Tracheal epithelial cell (primary cell): ENCODE data around the gene ZNF239. TPM values are rescaled to one million over a fixed set of nuclear protein-coding genes. Genes with fewer than 3 reads are reported as not detected.

Experiments
- total RNA-seq: library from RNA; depleted of rRNA; stranded (reverse); fragments of >200 nt; gene quantifications from 2 replicates; pipeline ENCODE4 v1.2.1, GENCODE V29; 2014

ZNF239 gene
- 1.2 and 1.9 TPM in 2 replicates for total RNA-seq

DNA sequence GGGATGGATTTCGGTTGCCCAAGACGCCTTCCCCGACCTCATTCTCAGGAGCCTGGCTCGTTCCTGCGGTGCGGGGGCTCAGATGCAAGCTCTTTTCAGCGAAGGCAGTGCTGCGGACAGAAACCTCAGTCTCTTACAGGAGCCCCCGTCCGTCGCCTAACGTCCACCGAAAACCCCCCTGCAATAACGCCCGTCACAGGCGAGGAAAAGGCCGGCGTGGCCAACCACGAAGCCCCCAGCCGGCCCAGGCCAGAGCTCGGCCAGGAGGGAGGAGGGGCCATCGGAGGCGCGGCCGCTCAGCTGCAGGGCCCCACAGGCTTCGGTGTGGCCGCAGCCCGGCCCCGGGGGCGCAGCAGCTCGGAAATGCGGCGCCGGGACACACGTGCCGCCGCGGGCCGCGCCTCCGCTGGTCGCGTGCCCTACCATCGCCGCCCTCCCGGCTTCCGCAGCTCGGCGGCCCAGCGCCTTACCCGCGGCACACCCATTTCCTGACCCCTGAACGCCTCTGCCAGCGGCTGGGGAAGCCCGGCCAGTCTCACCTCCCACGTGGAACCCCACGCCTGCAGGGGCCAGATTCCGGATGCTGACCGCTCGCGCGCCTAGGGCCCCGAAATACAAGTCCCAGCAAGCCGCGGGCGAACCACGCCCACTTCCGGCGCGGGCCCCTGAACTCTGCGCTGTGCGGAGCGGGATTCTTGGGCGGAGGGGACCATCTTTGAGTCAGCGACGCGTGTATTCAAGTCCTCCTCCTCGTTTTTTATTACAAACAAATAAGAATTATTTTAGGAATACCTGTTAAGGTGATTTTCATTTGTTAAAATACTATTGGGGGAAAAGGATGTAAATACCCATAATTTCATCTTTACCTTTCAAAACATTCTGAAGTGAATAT, at the start of gene ZNF239:
TSS of gene ZNF239 (minus strand) at position 616 of the 892 bp plus-strand sequence. CDS start 16,537 bp downstream, outside the sequence.

DNA sequence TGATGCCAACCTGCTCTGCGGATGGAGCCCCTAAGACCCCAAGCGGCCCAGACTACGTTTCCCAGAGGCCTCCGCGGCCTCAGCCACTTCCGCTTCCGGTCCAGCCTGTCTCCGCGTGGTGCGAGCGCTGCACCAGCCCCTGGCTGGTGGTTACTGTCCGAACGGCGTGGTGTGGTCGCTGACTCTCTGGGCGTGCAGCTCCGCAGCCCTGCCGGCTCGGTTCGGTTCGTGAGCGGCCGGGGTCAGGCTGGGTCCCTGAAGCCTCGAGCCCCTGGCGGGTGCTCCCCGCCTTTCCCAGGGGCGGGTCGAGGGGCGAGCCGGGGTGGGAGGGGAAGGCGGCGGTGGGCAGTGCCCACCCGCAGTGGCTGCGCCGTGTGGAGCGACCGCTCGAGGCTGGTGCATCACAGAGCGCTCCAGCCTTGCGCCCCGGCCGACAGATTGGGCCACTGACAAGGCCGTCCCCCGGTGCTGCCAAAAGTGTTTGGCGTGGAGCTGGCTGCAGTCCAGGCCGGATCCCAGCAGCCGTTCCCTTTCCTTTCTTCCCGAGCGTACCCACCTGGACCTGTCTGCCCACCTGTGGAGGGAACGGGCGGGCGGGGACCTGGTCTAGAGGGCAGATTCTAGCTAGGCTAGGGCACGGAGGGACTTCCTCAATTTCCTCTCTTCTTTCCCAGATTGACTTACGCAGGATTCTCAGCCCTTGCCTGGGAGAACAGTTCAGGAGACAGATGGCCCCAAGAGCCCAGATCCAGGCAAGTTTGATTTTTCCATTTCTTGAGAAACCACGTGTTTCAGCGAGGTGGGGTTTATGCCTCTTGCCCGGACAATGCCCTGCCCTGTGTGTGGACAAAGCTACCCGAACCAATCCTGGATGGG, 32.1 kb upstream of the ZNF239 start, which contains the start of gene ZNF485:
TSS of gene ZNF485 (plus strand) at position 116 of the 876 bp plus-strand sequence. CDS start at position 729, 613 bp downstream.

Other genes with a start within 250 kb of the ZNF239 start
- not detected in 2 replicates for gene FXYD4, start 203.0 kb downstream of the ZNF239 start, total RNA-seq
- gene HNRNPF, start 165.4 kb downstream of the ZNF239 start, total RNA-seq = 269 and 280 TPM in 2 replicates
- 0.96 and 2.6 TPM in 2 replicates for gene ZNF487, start 137.5 kb downstream of the ZNF239 start, total RNA-seq
- gene ZNF485, start 31.8 kb upstream of the ZNF239 start, total RNA-seq = 5.8 and 6.8 TPM in 2 replicates
- gene ZNF32, start 74.3 kb upstream of the ZNF239 start, total RNA-seq = 27.3 and 29.2 TPM in 2 replicates